ENCODE measurements around the gene ZNF827. TPM values are rescaled to one million over a fixed set of nuclear protein-coding genes. Genes with fewer than 3 reads are reported as not detected.

ZNF827 gene
- total RNA-seq, 1 experiment from 2014 or later, result 22.4 TPM

- no peaks in the 10 kb centered on the region for H4K20me1 ChIP-seq (ENCODE audit: insufficient read depth)
- ChIA-PET POLR2A (ENCODE audit: unreplicated experiment) (no interaction called here), CTCF (no interaction called here)
- DNase-seq, result no peak
- H3K36me3 ChIP-seq (ENCODE audit: low read depth), result no peaks in the 10 kb centered on the region
- H3K9me2 ChIP-seq (ENCODE audit: insufficient read depth), result no peaks in the 10 kb centered on the region
- no peaks in the 10 kb centered on the region for H3F3A ChIP-seq (ENCODE audit: insufficient read depth, low read depth)
- no peak overlapping the region for H3K4me2 ChIP-seq
- no peaks in the 10 kb centered on the region for H3K79me2 ChIP-seq (ENCODE audit: low read depth)
- no peaks in the 10 kb centered on the region for H3K27me3 ChIP-seq (ENCODE audit: insufficient read depth, low read depth)
- no peak overlapping the region for H3K4me3 ChIP-seq
- no peak overlapping the region for H2AFZ ChIP-seq
- H3K4me1 ChIP-seq (replicated peaks; ENCODE audit: insufficient read depth), result no peaks in the 10 kb centered on the region
- no TSS peak for BruUV-seq (replicated peaks)
- H3K9me3 ChIP-seq (ENCODE audit: insufficient read depth, low read depth), result no peaks in the 10 kb centered on the region
- no peak for TF ChIP-seq CTCF (conservative IDR thresholded peaks at IDR 0.05)
- no peak for TF ChIP-seq EZH2 (IDR thresholded peaks at IDR 0.05; ENCODE audit: low read depth)
- H3K27ac ChIP-seq, result no peak overlapping the region
- intact Hi-C loops (cut with micrococcal nuclease; ENCODE audit: unreplicated experiment), result no loop called here
Observed at GRCh38 chr4:145865274-145865941, 73.2 kb downstream of the ZNF827 start.

- H3K9me3 ChIP-seq (ENCODE audit: insufficient read depth, low read depth), result no peaks in the 10 kb centered on the region
- CTCF ChIA-PET, result no interaction called here
- intact Hi-C loops (cut with micrococcal nuclease; ENCODE audit: unreplicated experiment), result no loop called here
- H3K4me2 ChIP-seq, result no peak overlapping the region
- no TSS peak for BruUV-seq (replicated peaks)
- no peak overlapping the region for H3K27ac ChIP-seq
- no peaks in the 10 kb centered on the region for H3K4me1 ChIP-seq (replicated peaks; ENCODE audit: insufficient read depth)
- no peak overlapping the region for H3K4me3 ChIP-seq
- H3K9me2 ChIP-seq (ENCODE audit: insufficient read depth), result no peaks in the 10 kb centered on the region
- no peaks in the 10 kb centered on the region for H4K20me1 ChIP-seq (ENCODE audit: insufficient read depth)
- POLR2A ChIA-PET (ENCODE audit: unreplicated experiment), result no interaction called here
- H3F3A ChIP-seq (ENCODE audit: insufficient read depth, low read depth), result no peaks in the 10 kb centered on the region
- no peaks in the 10 kb centered on the region for H3K36me3 ChIP-seq (ENCODE audit: low read depth)
- H3K27me3 ChIP-seq (ENCODE audit: insufficient read depth, low read depth), result no peaks in the 10 kb centered on the region
- TF ChIP-seq CTCF (conservative IDR thresholded peaks at IDR 0.05), result no peak
- no peak for TF ChIP-seq EZH2 (IDR thresholded peaks at IDR 0.05; ENCODE audit: low read depth)
- DNase-seq, result no peak
- no peak overlapping the region for H2AFZ ChIP-seq
- H3K79me2 ChIP-seq (ENCODE audit: low read depth), result no peaks in the 10 kb centered on the region
Observed at GRCh38 chr4:145863191-145863590, 75.4 kb downstream of the ZNF827 start.

GRCh38 chr4:145861336-145862318 lies 77.0 kb downstream of the ZNF827 start:
- no peaks in the 10 kb centered on the region for H3K79me2 ChIP-seq (ENCODE audit: low read depth)
- no peak for DNase-seq
- H3K27ac ChIP-seq, result no peak overlapping the region
- intact Hi-C loops (cut with micrococcal nuclease; ENCODE audit: unreplicated experiment), result no loop called here
- no peaks in the 10 kb centered on the region for H3K36me3 ChIP-seq (ENCODE audit: low read depth)
- no peak overlapping the region for H3K4me3 ChIP-seq
- no peaks in the 10 kb centered on the region for H3K9me2 ChIP-seq (ENCODE audit: insufficient read depth)
- no peaks in the 10 kb centered on the region for H3K27me3 ChIP-seq (ENCODE audit: insufficient read depth, low read depth)
- no peak for TF ChIP-seq EZH2 (IDR thresholded peaks at IDR 0.05; ENCODE audit: low read depth)
- no peak for TF ChIP-seq CTCF (conservative IDR thresholded peaks at IDR 0.05)
- no TSS peak for BruUV-seq (replicated peaks)
- ChIA-PET CTCF (no interaction called here), POLR2A (ENCODE audit: unreplicated experiment) (no interaction called here)
- no peaks in the 10 kb centered on the region for H3F3A ChIP-seq (ENCODE audit: insufficient read depth, low read depth)
- no peak overlapping the region for H2AFZ ChIP-seq
- H4K20me1 ChIP-seq (ENCODE audit: insufficient read depth), result no peaks in the 10 kb centered on the region
- H3K4me1 ChIP-seq (replicated peaks; ENCODE audit: insufficient read depth), result no peaks in the 10 kb centered on the region
- H3K9me3 ChIP-seq (ENCODE audit: insufficient read depth, low read depth), result no peaks in the 10 kb centered on the region
- no peak overlapping the region for H3K4me2 ChIP-seq
